Esophagus muscularis mucosa (tissue), 4 donors: ENCODE measurements around the gene SNX15.

ENCODE experiments used
- EP300 ChIP-seq: sonication (generic); formaldehyde crosslinking; IDR thresholded peaks from one replicate; pipeline ENCODE4 v1.6.1; 2017; ENCODE audit warnings: antibody characterized with exemption
- POLR2A ChIP-seq: fragments of 450-650 bp; IDR thresholded peaks from one replicate; pipeline ENCODE4 v1.6.1; 2017; ENCODE audit warnings: antibody characterized with exemption, moderate library complexity, mild to moderate bottlenecking, low read depth
- TF ChIP-seq, protein P1 (sequence below), 3 experiments: fragments of 200-600 bp in 2 of 3; fragments of 450-650 bp in 1 of 3; sonication (generic) in 2 of 3; IDR thresholded peaks; one replicate each; pipeline ENCODE4 v1.5.1; 2017 to 2019; ENCODE audit warnings: antibody characterized with exemption in 3 of 3, mild to moderate bottlenecking in 2 of 3, moderate library complexity in 1 of 3

GRCh38 chr11:65051398-65051858, 24.2 kb downstream of the SNX15 start:
- TF ChIP-seq, protein P1, sequence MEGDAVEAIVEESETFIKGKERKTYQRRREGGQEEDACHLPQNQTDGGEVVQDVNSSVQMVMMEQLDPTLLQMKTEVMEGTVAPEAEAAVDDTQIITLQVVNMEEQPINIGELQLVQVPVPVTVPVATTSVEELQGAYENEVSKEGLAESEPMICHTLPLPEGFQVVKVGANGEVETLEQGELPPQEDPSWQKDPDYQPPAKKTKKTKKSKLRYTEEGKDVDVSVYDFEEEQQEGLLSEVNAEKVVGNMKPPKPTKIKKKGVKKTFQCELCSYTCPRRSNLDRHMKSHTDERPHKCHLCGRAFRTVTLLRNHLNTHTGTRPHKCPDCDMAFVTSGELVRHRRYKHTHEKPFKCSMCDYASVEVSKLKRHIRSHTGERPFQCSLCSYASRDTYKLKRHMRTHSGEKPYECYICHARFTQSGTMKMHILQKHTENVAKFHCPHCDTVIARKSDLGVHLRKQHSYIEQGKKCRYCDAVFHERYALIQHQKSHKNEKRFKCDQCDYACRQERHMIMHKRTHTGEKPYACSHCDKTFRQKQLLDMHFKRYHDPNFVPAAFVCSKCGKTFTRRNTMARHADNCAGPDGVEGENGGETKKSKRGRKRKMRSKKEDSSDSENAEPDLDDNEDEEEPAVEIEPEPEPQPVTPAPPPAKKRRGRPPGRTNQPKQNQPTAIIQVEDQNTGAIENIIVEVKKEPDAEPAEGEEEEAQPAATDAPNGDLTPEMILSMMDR (IDR thresholded peaks at IDR 0.05), result no peak
- no peak for TF ChIP-seq POLR2A
- no peak for TF ChIP-seq EP300
